Stimulated activated CD4-positive, alpha-beta T cell treated with anti-CD3 and anti-CD28 coated beads, Interleukin-4, amount 100 ng/mL, for 1 hour (primary cell): Measurements from ENCODE around the gene AMOTL1.
"Not testable (repeated sequence)": the region's sequence is repeated elsewhere in the genome, so short reads cannot be mapped to it uniquely, and the experiment has no call there.

Experiments
- DNase-seq: peaks from one replicate; pipeline ENCODE4 v3.0.0-alpha.2; 2020

Gene AMOTL1

DNA sequence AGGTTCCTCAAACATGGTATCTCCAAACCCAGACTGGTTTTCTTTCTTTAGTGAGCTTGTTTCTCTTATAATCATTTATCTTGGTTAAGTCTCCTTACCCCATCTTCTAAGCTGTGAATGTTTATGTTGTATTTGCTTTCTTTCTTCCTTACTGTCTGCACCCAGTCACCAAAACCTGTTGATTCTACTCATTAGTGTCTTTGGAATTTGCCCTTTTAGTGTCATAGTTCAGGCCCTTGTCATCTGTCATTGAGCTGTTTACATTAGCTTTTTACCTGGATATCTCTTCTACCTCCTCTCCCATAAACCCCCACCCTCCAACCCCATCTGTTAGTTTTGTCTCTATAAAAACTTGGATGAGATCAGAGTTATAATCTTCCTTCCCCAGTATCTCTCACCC, 59.9 kb downstream of the AMOTL1 start:
- no peak for DNase-seq

DNA sequence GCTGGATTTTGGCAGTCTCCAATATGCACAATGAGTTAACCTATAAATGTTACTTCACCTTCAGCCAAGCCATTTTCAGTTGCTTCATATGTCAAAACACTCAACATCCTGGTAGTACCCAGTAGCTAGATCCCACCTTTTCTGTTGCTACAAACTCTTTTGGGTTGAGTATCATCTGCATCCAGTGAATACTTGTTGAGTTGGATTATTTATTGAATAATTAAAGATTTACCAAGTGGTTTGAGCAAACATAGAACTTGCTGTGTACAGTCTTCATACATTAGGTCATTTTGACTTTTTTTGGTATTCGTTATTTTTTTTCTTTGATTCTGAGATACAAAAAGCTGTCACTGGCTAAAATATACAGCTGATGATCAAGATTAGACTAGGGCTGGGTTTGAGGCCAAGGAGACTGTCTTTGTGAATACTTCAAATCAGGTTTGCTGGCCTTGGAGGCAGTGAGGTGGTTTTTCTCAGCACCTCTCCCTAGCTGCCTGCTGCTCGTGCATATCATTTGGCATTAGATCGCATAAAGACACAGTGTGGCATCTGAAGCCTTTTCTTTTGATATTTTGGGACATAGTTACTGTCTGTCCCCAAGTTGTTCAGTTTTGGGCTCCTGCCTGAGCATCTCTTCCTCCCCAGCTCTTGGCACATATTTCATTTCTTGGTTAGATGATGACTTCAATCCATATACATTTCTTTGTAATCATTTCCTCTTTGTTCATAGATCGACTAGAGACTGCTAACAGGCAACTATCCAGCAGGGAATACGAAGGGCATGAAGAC, 62.8 kb downstream of the AMOTL1 start:
- no peak for DNase-seq

GRCh38 chr11:94831529-94831928, 63.4 kb downstream of the AMOTL1 start:
- DNase-seq, result no peak

DNA sequence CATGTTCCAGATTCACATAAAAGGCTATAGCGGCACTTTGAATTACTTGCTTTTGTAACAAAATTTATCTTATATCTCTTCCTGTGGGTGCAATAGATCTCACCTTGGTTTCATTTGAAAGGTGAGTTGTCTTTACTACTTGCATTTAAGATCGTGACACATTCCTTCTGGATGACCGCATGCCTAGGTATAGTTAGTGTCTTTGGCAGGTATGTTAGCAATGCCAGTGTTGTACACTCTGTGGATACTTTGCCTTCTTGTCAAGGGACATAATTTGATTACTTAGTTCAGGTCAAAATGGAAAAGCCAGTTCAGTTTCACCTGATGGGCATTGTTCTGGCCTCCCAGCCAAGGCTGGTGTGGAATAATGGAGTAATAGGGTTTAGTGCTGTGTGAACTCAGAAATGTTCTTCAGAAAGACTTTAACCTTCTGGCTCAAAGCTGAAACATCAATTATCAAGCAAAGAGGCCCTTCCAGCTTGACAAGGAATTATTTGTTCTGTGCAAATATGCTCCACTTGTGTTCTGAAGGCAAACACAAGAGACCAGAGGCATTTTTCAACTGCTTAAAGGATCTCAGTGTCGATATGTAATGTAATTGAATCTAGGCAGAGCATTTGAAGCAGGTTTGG, 64.6 kb downstream of the AMOTL1 start:
- no peak for DNase-seq

DNA sequence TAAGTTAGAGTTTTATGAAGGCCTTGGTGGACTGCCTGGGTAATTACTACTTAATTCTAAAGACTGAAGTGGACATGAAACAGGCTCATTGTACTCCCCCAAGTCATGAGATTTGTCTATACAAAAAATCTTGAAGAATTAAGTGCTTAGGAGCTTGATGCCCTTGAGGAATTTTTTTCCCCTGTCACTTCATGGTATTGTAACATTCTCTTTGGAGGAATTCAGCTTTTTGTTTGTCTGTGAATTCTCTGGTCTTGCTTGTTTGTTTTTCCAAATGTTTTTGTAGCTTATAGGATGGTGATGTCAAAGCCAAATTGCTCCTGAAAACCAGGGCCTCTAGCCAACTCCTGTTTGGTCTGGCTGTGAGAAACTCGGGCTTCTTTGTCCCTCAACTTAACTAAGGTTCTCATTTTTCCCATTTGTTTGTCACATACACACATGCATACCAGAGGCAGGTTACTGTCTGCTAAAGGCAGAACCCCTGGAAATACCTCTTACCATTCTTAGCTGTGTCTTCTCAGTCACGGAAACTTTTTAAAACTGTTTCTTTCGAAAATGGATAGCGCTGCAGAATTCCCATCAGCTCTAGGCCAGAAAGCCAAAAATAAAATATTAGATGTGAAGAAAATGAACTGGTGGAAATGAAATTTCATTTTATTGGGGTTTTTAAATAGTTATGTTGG, 66.9 kb downstream of the AMOTL1 start:
- DNase-seq, result no peak

DNA sequence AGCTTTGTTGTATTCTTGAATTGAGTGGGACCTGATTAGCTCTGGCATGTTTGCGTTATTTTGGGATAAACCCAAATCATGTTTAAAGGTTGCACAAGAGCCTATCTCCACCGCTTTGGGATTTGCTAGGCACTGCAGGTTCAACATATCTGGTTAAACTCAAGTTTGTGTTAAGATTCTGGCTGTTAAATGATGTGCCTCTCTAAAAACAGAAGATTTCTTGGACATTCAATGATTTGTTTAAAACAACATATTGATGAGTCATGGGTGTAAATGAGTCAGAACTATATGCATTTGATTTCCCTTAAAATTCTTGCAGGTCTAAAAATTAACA, 67.4 kb downstream of the AMOTL1 start:
- no peak for DNase-seq

DNA sequence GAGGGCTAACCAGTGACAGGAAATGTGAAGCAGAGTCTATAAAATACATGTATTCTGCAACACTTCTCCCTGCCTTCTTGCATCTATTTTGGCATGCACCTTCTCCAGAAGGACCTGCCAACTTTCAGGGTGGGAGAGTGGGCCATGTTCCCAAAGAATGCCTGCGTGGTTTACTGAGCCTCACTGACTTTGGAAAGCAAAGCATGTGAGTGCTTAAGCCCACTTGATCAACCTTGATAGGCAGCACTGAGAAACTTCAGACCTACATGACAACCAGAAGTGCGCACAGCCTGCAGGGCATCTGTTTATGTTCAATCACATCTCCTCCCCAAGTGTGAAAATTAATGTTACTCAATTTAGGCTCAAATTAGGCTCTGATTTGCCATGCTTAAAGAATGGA, 69.2 kb downstream of the AMOTL1 start:
- DNase-seq, result no peak

DNA sequence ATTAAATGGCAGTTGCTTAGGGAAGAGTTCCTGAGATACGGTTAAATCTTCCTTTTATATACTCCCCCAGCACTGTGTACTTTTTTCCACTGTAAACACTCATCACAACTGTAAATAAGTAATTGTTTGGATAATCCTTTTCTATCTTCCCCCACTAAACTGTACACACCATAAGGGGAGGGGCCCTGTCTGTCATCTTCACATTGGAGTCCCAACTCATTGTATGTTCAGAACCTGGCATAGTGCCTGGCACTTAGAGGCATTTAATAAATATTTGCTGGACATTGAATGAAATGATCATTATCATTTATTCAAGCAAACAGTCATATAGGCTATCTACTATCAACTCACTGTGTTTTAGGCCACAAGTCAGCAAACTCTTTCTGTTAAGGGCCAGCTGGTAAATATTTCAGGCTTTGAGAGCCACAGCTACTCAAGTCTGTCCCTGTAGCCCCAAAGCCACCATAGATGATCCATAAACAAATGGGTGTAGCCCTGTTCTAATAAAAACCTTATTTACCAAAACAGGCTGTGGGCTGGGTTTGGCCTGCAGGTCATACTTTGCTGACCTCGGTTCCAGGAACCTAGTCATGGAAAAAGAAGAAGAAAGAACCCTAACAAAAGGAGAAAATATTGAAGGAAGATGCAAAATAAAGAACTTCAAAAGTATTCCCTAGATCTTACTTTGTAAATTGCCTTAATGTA, 70.0 kb downstream of the AMOTL1 start:
- no peak for DNase-seq

- no peak for DNase-seq
Observed at GRCh38 chr11:94840209-94840608, 72.1 kb downstream of the AMOTL1 start.

- no peak for DNase-seq
Observed at GRCh38 chr11:94844031-94844430, 75.9 kb downstream of the AMOTL1 start.

DNA sequence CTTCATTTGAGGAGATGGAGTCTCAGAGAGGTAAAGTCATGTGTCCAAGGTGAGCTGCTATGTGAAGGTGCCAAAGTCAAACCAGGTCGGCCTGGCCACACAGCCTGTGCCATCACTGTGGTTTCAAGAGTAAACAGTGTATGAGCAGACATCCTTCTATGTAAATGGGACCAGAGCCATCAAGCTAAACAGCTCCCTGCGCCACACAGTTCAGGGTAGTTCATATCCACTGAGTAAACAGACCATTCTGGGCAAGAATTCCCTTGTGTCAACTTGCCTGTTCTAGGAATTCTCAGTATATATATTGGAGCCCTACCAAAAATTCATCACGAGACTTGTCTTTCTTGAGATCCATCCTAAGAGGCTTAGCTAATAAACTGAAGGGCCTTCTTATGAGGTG, 77.5 kb downstream of the AMOTL1 start:
- DNase-seq, result no peak

DNA sequence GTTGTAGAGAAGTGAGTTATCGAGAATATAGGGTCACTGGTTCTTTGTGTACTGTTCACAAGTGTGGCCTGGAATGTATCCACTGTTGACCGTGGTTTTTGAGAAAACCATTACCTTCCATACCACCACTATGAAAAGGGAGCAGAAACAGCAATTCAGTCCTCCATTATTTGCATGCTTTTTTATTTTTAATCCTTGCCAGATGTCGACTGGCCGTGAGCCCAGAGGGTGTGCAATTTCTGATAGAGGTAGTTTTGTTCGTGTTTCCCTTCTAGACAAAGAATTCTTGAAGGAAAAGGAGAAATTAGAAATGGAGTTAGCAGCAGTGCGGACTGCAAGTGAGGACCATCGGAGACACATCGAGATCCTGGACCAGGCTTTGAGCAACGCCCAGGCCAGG, 81.7 kb downstream of the AMOTL1 start:
- DNase-seq, result no peak

DNA sequence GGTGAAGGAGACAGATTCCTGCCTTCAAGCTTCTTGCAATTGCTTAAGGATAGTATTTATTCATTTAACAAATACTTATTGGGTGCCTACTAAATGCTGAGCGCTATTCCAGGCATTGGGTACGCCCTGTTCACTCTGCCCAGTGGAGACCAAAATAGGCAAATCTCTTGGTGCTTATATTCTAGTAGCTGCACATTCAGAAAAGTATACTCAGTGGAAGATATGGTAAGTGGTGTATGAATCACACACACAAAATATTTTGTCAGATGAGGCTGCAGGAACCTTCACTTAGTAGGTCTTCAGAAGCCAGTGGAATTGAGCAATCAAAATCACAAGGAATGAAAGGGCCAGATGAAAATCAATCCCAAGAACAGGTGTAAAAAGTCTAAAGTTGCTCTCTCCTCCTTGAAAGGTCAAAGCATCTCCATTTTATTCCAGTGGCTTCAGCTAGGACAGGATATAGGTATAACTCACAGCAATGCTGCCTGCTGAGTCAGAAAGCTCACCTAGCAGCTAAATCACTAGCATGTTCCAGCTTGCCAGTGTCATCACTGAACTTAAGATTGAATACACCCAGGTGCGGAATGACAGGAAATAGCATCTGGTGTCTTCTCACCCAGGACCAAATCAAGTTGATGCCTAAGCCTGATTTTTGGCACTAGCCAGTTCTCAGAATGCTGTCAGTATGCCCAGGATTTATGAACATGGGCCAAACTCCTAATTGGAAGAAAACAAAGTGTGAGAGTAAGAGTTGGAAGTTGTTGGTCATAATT, 83.9 kb downstream of the AMOTL1 start:
- DNase-seq, result no peak

DNA sequence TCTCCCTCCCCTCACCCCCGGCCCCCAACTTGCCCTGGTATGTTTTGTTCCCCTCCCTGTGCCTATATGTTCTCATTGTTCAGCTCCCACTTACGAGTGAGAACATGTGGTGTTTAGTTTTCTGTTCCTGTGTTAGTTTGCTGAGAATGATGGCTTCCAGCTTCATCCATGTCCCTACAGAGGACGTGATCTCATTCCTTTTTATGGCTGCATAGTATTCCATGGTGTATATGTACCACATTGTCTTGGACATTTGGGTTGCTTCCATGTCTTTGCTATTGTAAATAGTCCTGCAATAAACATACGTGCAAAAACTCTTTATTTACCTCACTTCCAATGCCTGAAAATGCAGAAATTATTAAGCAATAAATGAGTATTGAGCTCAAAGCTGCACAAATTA, 85.1 kb downstream of the AMOTL1 start:
- not testable (repeated sequence) for DNase-seq

- no peak for DNase-seq
Observed at GRCh38 chr11:94853836-94854235, 85.7 kb downstream of the AMOTL1 start.

- DNase-seq, result no peak
Observed at GRCh38 chr11:94854770-94855633, 86.8 kb downstream of the AMOTL1 start.

DNA sequence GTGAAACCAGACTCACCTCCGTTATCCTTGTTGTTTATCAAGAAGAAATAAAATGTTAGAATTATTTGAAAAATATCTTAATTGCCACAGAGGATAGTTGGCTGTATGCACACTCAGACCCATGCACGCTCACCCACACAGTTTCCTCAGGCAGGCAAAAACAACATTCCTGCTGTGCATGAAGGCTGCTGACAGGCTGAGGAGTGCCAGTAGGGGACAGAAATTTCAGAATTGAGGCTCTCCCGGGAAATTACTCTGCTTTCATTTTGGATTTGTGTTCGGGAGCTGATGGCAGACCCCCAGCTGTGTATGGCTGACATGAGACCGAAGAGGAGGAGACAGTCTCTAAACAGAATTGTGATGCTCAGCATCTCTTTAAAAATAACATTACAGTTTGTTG, 87.5 kb downstream of the AMOTL1 start:
- no peak for DNase-seq

DNA sequence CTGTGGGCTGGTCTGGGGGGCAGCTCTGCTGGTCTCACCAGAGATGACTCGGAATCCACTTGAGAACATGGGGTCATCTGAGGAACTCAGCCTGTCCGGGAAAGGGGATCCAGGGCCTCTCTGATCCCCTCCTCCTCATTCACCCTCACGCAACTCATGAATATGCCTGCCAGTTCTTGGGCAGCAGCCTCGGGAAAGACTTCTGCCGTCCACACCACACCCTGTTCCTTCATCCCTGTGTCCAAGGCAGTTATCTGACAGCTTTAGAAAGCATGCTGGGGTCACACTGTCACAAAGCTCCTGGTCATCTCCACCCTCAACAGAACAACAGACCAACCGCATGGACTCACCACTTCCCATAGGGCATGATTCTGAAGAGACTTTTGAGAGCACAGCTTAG, 88.3 kb downstream of the AMOTL1 start:
- DNase-seq, result no peak

DNA sequence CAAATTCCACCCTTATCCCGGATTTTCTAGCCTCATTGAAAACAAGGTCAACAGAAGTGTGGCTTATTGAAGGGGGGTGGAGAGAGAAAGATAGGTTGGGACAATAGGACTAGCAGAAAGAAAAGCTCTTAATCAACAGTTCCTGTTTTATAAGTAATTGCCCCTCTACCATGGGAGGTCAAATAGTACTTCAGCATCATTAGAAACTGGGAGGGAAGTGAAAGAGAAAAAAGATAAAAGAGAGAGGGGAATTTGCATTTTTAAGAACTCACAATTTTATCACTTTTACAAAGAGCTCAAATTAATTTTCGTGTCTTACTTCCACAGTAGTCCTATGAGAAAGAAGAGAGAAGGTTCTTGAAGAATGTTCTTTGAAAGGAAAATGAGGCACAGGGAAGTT, 89.2 kb downstream of the AMOTL1 start:
- DNase-seq, result no peak

GRCh38 chr11:94858012-94858705, 90.0 kb downstream of the AMOTL1 start:
- DNase-seq, result no peak

DNA sequence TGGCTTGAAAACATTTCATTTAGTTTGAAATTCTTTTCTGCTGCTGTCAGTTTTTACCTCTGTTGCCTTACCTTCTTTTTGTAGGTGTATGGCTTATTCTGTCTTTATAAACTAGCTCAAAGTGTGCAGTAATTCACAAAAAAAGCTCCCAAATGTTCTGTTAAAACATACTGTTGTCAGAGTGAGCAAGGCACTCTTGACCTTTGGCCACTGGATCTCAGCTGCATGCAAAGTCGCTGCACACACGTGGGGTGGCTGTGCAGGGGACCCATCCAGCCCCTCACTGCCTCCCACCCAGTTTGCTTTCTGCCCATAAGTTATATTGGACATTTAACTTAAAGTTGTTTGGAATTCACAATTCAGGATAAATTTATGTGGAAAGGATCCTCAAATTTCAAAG, 92.2 kb downstream of the AMOTL1 start:
- no peak for DNase-seq
